ENCODE measurements around the gene ESYT3. TPM values are rescaled to one million over a fixed set of nuclear protein-coding genes. Genes with fewer than 3 reads are reported as not detected.
"Not testable (repeated sequence)": the region's sequence is repeated elsewhere in the genome, so short reads cannot be mapped to it uniquely, and the experiment has no call there.

Gene ESYT3
- total RNA-seq, 3 donors from 2014 or later, result 0.32 to 4.2 (median 2.3) TPM

DNA sequence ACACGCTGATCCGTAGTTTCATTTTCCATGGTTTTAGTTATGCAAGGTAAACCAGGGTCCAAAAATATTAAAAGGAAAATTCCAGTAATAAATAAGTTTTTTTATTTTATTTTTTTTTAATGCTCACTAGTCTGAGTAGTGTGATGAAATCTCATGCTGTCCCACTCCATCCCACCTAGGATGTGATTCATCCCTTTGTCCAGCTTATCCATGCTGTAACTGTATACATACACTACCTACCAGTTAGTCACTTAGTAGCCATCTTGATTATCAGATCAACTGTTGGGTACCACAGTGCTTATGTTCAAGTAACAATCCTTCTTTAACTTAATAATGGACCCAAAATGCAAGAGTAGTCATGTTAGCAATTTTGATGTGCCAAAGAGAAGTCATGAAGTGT lies 75.2 kb downstream of the ESYT3 start:
- no peaks in the 10 kb centered on the region for H3K27me3 ChIP-seq
- intact Hi-C loops (cut with DNase I; ENCODE audit: low total_unique reads), result no loop called here

DNA sequence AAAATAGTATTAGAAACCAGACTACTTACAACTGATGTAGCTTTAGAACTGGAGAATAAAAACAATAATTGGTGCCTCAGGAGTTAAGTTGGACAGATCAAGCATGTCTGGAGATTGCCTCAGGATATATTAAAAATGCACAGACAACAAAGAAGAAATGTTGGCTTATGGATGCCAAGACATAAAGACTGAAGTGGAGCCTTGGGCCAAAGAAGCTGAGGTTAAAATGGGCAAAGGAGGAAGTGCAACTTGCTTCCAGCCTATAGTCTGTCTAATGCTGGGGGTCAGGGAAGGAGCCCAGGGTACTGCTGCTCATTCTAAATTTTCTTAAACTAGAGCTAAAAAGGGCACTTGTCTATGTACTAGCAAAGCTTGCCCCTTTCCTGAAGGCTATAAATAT lies 77.5 kb downstream of the ESYT3 start:
- no peak for TF ChIP-seq POLR2AphosphoS5 (IDR thresholded peaks at IDR 0.05)
- no peak for TF ChIP-seq CTCF (IDR thresholded peaks at IDR 0.05)
- no peak for TF ChIP-seq POLR2A (IDR thresholded peaks at IDR 0.05)
- H3K4me1 ChIP-seq, result no peaks in the 10 kb centered on the region
- H3K27ac ChIP-seq, result no peak overlapping the region
- H3K4me3 ChIP-seq, result no peak overlapping the region
- intact Hi-C loops (cut with DNase I; ENCODE audit: low total_unique reads), result no loop called here
- no peaks in the 10 kb centered on the region for H3K27me3 ChIP-seq
- no peaks in the 10 kb centered on the region for H3K36me3 ChIP-seq
- DNase-seq (ENCODE audit: low spot score in 2 of 2), result no peak
- no peaks in the 10 kb centered on the region for H3K9me3 ChIP-seq

More for the DNA sequence above, 75.2 kb downstream of the ESYT3 start:
- Histone ChIP-seq H3K9me3 (no peaks in the 10 kb centered on the region), H3K36me3 (no peaks in the 10 kb centered on the region), H3K4me1 (no peaks in the 10 kb centered on the region), H3K27ac (no peak overlapping the region), H3K4me3 (no peak overlapping the region)
- DNase-seq (ENCODE audit: low spot score in 2 of 2), result no peak
- TF ChIP-seq POLR2A (IDR thresholded peaks at IDR 0.05) (no peak), CTCF (IDR thresholded peaks at IDR 0.05) (no peak), POLR2AphosphoS5 (IDR thresholded peaks at IDR 0.05) (no peak)

DNA sequence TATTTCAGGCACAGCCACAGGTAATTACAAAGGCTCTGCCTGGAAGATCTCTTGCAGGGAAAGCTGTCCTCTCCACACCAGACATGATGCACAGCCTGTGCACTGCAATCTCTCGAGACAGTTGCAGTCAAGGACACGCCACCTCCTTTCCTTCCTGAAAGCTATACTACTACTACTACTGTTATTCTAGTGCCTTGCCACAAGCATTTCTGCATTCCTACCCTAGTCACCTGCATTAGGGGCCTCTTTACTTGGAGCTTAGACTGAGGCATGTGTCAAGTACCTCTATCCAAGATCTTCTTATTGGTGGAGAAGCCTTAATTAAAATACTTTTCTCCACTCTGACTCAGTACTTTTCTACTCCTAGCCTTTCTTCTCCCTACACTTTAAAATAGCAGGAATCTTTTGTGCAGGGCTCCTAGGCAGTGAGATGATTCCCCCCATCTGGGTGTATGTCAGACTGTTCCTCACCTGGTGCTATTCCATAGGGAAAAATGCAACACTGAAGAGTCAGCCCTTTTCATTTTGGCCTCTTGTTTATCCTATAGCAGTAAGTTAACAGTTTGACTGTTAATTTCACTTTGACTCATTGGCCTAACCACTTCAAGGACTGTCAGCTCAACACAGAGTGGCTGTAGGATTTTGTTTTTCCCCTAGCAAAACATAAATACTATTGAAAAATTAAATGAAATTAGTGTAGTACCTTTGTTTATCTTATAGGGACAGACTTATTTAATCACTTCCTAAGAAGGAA lies 78.9 kb downstream of the ESYT3 start:
- intact Hi-C loops (cut with DNase I; ENCODE audit: low total_unique reads), result no loop called here
- Histone ChIP-seq H3K36me3 (no peaks in the 10 kb centered on the region), H3K4me1 (no peaks in the 10 kb centered on the region), H3K9me3 (peaks cover 8 to 10% of the 10 kb centered on the region in 2 donors), H3K4me3 (no peak overlapping the region), H3K27ac (no peak overlapping the region), H3K27me3 (no peaks in the 10 kb centered on the region)
- no peak for TF ChIP-seq CTCF (IDR thresholded peaks at IDR 0.05)
- no peak for TF ChIP-seq POLR2AphosphoS5 (IDR thresholded peaks at IDR 0.05)
- no peak for TF ChIP-seq POLR2A (IDR thresholded peaks at IDR 0.05)
- no peak for DNase-seq (ENCODE audit: low spot score in 2 of 2)

DNA sequence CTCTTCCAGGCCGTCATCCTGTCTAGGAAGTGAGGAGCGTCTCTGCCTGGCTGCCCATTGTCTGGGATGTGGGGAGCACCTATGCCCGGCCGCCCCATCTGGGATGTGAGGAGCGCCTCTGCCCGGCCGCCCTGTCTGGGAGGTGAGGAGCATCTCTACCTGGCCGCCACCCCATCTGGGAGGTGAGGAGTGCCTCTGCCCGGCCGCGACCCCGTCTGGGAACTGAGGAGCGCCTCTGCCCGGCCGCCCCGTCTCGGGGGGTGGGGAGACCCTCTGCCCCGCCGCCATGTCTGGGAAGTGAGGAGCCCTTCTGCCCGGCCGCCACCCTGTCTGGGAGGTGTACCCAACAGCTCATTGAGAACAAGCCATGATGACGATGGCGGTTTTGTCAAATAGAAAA lies 87.0 kb downstream of the ESYT3 start:
- H3K4me3 ChIP-seq; H3K4me1 ChIP-seq; DNase-seq (ENCODE audit: low spot score in 2 of 2); H3K27ac ChIP-seq; H3K36me3 ChIP-seq; intact Hi-C loops (cut with DNase I; ENCODE audit: low total_unique reads); H3K27me3 ChIP-seq: not testable (repeated sequence)
- H3K9me3 ChIP-seq, result peaks cover 14 to 15% of the 10 kb centered on the region in 2 donors

Other genes starting within 250 kb of the ESYT3 start
- gene ARMC8, start 247.3 kb upstream of the ESYT3 start, total RNA-seq, result 10 to 100 TPM; 74.4 to 93.3 (median 82.0) TPM
- gene NME9, start 104.8 kb upstream of the ESYT3 start, total RNA-seq, result 1 to 10 TPM in 1 of 3 donors, under 1 TPM in 2; 0.48 to 1.3 (median 0.98) TPM
- gene MRAS, start 86.0 kb upstream of the ESYT3 start, total RNA-seq, result 100 to 1,000 TPM in 1 of 3 donors, 10 to 100 TPM in 2; 39.0 to 157 (median 74.8) TPM
- 10 to 100 TPM; 19.5 to 84.0 (median 58.3) TPM for gene CEP70, start 159.6 kb downstream of the ESYT3 start, total RNA-seq
- gene FAIM, start 174.2 kb downstream of the ESYT3 start, total RNA-seq, result 10 to 100 TPM; 10.8 to 31.6 (median 14.9) TPM

All from breast epithelium (tissue), 4 donors.